GM23338 (cell line): ENCODE data around the gene ZNF621. TPM values are rescaled to one million over a fixed set of nuclear protein-coding genes. Genes with fewer than 3 reads are reported as not detected.

Experiments used
- ATAC-seq: fragments of 200-7000 bp; cut with Tn5 transposase; 3 replicates; pipeline ENCODE4 v1.9.1; 2020
- DNase-seq: peaks from one replicate; pipeline ENCODE4 v3.0.0-alpha.2; 2015; ENCODE audit warnings: low spot score
- H2AFZ ChIP-seq: fragments of 200-600 bp; sonication (generic); 2 replicates; pipeline ENCODE4 v1.8.0; 2016; ENCODE audit warnings: antibody characterized with exemption, mild to moderate bottlenecking, moderate library complexity
- H3F3A ChIP-seq: fragments of 200-600 bp; sonication (generic); replicated peaks from 2 replicates; pipeline ENCODE4 v1.8.0; 2017; ENCODE audit warnings: antibody characterized with exemption, mixed run types, low read depth
- H3K27ac ChIP-seq: fragments of 200-600 bp; sonication (generic); 2 replicates; pipeline ENCODE4 v1.6.1; 2016; ENCODE audit warnings: low read depth
- H3K27me3 ChIP-seq: fragments of 200-600 bp; sonication (generic); 2 replicates; pipeline ENCODE4 v1.8.0; 2016; ENCODE audit warnings: mild to moderate bottlenecking, mixed run types, moderate library complexity; ENCODE audit not compliant: insufficient read depth
- H3K36me3 ChIP-seq: fragments of 200-600 bp; sonication (generic); 2 replicates; pipeline ENCODE4 v1.8.0; 2016; ENCODE audit warnings: mild to moderate bottlenecking; ENCODE audit not compliant: insufficient read depth
- H3K4me1 ChIP-seq: fragments of 200-600 bp; sonication (generic); 2 replicates; pipeline ENCODE4 v1.8.0; 2016; ENCODE audit warnings: mild to moderate bottlenecking, moderate library complexity; ENCODE audit not compliant: insufficient read depth
- H3K4me2 ChIP-seq: fragments of 200-600 bp; sonication (generic); 2 replicates; pipeline ENCODE4 v1.7.1; 2017; ENCODE audit warnings: mixed run types
- H3K4me3 ChIP-seq: fragments of 200-600 bp; sonication (generic); 2 replicates; pipeline ENCODE4 v1.6.1; 2016; ENCODE audit warnings: mixed run types
- H3K79me2 ChIP-seq: fragments of 200-600 bp; sonication (generic); replicated peaks from 2 replicates; pipeline ENCODE4 v1.8.0; 2017; ENCODE audit warnings: mild to moderate bottlenecking; ENCODE audit not compliant: insufficient read depth
- H3K9me2 ChIP-seq: fragments of 200-600 bp; sonication (generic); 2 replicates; pipeline ENCODE4 v1.8.0; 2017; ENCODE audit not compliant: insufficient read depth
- H4K20me1 ChIP-seq: fragments of 200-600 bp; sonication (generic); replicated peaks from 2 replicates; pipeline ENCODE4 v1.8.0; 2017; ENCODE audit warnings: mild to moderate bottlenecking; ENCODE audit not compliant: insufficient read depth
- H3K27ac Mint-ChIP-seq: 2 replicates; pipeline ENCODE4 v1.8.0; 2020; ENCODE audit warnings: inconsistent platforms, mild to moderate bottlenecking, moderate library complexity, mixed read lengths
- H3K27me3 Mint-ChIP-seq: 3 replicates; pipeline ENCODE4 v1.8.0; 2022; ENCODE audit warnings: low read depth, mild to moderate bottlenecking, moderate library complexity, mixed read lengths, inconsistent platforms; ENCODE audit not compliant: insufficient read depth, poor library complexity
- H3K36me3 Mint-ChIP-seq: 3 replicates; pipeline ENCODE4 v1.8.0; 2021; ENCODE audit warnings: low read depth, mild to moderate bottlenecking, inconsistent platforms, moderate library complexity, mixed read lengths
- H3K4me1 Mint-ChIP-seq: 3 replicates; pipeline ENCODE4 v1.8.0; 2020; ENCODE audit warnings: mild to moderate bottlenecking, inconsistent platforms, mixed read lengths
- H3K4me3 Mint-ChIP-seq: 3 replicates; pipeline ENCODE4 v1.8.0; 2021; ENCODE audit warnings: moderate library complexity, mild to moderate bottlenecking, inconsistent platforms, mixed read lengths
- H3K9me3 Mint-ChIP-seq: 3 replicates; pipeline ENCODE4 v1.8.0; 2020; ENCODE audit warnings: moderate library complexity, mild to moderate bottlenecking, inconsistent platforms, mixed read lengths
- ETS1 ChIP-seq: IDR thresholded peaks from 2 replicates; pipeline ENCODE4 v1.6.1; 2016; ENCODE audit warnings: antibody characterized with exemption
- EZH2 ChIP-seq: fragments of 200-600 bp; sonication (generic); IDR thresholded peaks from one replicate; pipeline ENCODE4 v1.8.0; 2017; ENCODE audit warnings: antibody characterized with exemption, mild to moderate bottlenecking, low read depth; ENCODE audit not compliant: unreplicated experiment
- EZH2phosphoT487 ChIP-seq: fragments of 200-600 bp; sonication (generic); IDR thresholded peaks from one replicate; pipeline ENCODE4 v1.8.1; 2018; ENCODE audit warnings: antibody characterized with exemption; ENCODE audit not compliant: unreplicated experiment
- NANOG ChIP-seq: IDR thresholded peaks from 2 replicates; pipeline ENCODE4 v1.6.1; 2016; ENCODE audit warnings: antibody characterized with exemption, borderline replicate concordance
- POLR2AphosphoS5 ChIP-seq: IDR thresholded peaks from 2 replicates; pipeline ENCODE4 v1.6.1; 2016; ENCODE audit warnings: antibody characterized with exemption, low read depth
- ZNF114 ChIP-seq: fragments of 250-450 bp; sonication (Bioruptor Pico); IDR thresholded peaks from 2 replicates; pipeline ENCODE4 v1.5.0; 2020; ENCODE audit warnings: mild to moderate bottlenecking, moderate library complexity
- ZNF331 ChIP-seq: fragments of 250-450 bp; sonication (Bioruptor Pico); IDR thresholded peaks from 2 replicates; pipeline ENCODE4 v1.5.0; 2020; ENCODE audit warnings: low read depth, mild to moderate bottlenecking, moderate library complexity
- ZNF462 ChIP-seq: fragments of 250-450 bp; sonication (Bioruptor Pico); IDR thresholded peaks from 2 replicates; pipeline ENCODE4 v1.5.0; 2020; ENCODE audit warnings: mild to moderate bottlenecking, moderate library complexity
- polyA plus RNA-seq: library from polyadenylated mRNA; unstranded; fragments of >200 nt; fragmentation: Nextera tagmentation; extraction: Ambion mirVana; gene quantifications from 2 replicates; pipeline ENCODE4 v1.2.1, GENCODE V29; 2016
- total RNA-seq: library from RNA; depleted of rRNA; stranded (reverse); fragments of >200 nt; shearing (Covaris generic); gene quantifications from 2 replicates; pipeline ENCODE4 v1.2.3, GENCODE V29; 2014
- TF ChIP-seq, protein P1 (sequence below), 2 experiments: fragments of 200-600 bp in 1 of 2; sonication (generic) in 1 of 2; conservative IDR thresholded peaks; 2 replicates each; pipeline versions ENCODE4 v1.5.1 to v1.6.1; 2016 to 2017; ENCODE audit warnings: antibody characterized with exemption in 2 of 2, low read depth in 2 of 2, mild to moderate bottlenecking in 2 of 2, moderate library complexity in 1 of 2

The ZNF621 gene
- total and polyA plus RNA-seq, 2 experiments from 2014 or later = 6.3 to 12.1 TPM

DNA sequence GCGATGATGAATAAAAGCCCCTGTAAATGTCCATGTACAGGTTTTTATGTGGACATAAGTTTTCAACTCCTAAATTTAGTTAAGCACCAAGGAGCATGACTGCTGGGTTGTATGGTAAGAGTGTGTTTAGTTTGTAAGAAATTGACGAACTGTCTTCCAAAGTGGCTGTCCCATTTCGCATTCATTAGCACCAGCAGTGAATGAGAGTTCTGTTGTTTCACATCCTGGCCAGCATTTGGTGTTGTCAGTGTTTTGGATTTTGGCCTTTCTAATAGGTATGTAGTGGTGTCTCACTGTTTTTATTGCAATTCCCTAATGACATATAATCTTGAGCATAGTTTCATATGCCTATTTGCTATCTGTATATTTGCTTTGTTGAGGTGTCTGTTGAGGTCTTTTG lies 3.7 kb downstream of the ZNF621 start:
- Histone ChIP-seq H3K4me2 (no peak overlapping the region), H2AFZ (no peak overlapping the region), H4K20me1 (no peaks in the 10 kb centered on the region), H3K27ac (no peak overlapping the region), H3K79me2 (peaks cover 19% of the 10 kb centered on the region), H3K27me3 (no peaks in the 10 kb centered on the region), H3K36me3 (peaks cover 30% of the 10 kb centered on the region), H3K4me1 (peaks cover 3% of the 10 kb centered on the region), H3F3A (0 out of 2 replicates have a peak, but pooled peaks cover 3% of the 10 kb centered on the region), H3K9me2 (no peaks in the 10 kb centered on the region), H3K4me3 (no peak overlapping the region)
- Mint-ChIP-seq H3K27ac (no peak overlapping the region), H3K36me3 (peaks cover 63% of the 10 kb centered on the region), H3K4me3 (no peak overlapping the region), H3K9me3 (peaks cover 3% of the 10 kb centered on the region; the same call in 2 of the 3 replicates), H3K4me1 (peaks cover 12% of the 10 kb centered on the region; the same call in 2 of the 3 replicates), H3K27me3 (peaks cover 10% of the 10 kb centered on the region)
- ATAC-seq = no peak
- TF ChIP-seq NANOG (no peak), EZH2 (no peak), EZH2phosphoT487 (no peak), ETS1 (no peak), POLR2AphosphoS5 (no peak), ZNF331 (CRISPR knock-in tag) (no peak)
- TF ChIP-seq, protein P1, sequence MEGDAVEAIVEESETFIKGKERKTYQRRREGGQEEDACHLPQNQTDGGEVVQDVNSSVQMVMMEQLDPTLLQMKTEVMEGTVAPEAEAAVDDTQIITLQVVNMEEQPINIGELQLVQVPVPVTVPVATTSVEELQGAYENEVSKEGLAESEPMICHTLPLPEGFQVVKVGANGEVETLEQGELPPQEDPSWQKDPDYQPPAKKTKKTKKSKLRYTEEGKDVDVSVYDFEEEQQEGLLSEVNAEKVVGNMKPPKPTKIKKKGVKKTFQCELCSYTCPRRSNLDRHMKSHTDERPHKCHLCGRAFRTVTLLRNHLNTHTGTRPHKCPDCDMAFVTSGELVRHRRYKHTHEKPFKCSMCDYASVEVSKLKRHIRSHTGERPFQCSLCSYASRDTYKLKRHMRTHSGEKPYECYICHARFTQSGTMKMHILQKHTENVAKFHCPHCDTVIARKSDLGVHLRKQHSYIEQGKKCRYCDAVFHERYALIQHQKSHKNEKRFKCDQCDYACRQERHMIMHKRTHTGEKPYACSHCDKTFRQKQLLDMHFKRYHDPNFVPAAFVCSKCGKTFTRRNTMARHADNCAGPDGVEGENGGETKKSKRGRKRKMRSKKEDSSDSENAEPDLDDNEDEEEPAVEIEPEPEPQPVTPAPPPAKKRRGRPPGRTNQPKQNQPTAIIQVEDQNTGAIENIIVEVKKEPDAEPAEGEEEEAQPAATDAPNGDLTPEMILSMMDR (conservative IDR thresholded peaks at IDR 0.05; ENCODE audit: low read depth in 2 of 2) = no peak
- DNase-seq = no peak

DNA sequence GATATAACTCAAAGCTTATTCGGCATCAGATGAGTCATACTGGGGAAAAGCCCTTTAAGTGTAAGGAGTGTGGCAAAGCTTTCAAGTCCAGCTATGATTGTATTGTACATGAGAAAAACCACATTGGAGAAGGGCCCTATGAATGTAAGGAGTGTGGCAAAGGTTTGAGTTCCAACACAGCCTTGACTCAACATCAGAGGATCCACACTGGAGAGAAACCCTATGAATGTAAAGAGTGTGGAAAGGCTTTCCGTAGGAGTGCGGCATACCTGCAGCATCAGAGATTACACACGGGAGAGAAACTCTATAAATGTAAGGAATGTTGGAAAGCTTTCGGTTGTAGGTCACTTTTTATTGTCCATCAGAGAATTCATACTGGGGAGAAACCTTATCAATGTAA lies 7.5 kb downstream of the ZNF621 start:
- no peaks in the 10 kb centered on the region for H3F3A ChIP-seq
- peaks cover 30% of the 10 kb centered on the region for H3K36me3 ChIP-seq
- H3K4me3 ChIP-seq = no peak overlapping the region
- no peak overlapping the region for H2AFZ ChIP-seq
- no peaks in the 10 kb centered on the region for H3K79me2 ChIP-seq
- H3K4me1 ChIP-seq = no peaks in the 10 kb centered on the region
- no peaks in the 10 kb centered on the region for H3K27me3 ChIP-seq
- DNase-seq (no peak), ATAC-seq (no peak)
- Mint-ChIP-seq H3K27ac (no peak overlapping the region), H3K4me1 (no peaks in the 10 kb centered on the region), H3K27me3 (peaks cover 3% of the 10 kb centered on the region), H3K36me3 (peaks cover 91% of the 10 kb centered on the region), H3K9me3 (peaks cover 8% of the 10 kb centered on the region), H3K4me3 (no peak overlapping the region)
- no peak overlapping the region for H3K27ac ChIP-seq
- no peak overlapping the region for H3K4me2 ChIP-seq
- no peaks in the 10 kb centered on the region for H4K20me1 ChIP-seq
- no peaks in the 10 kb centered on the region for H3K9me2 ChIP-seq
- TF ChIP-seq ZNF462 = no peak
- TF ChIP-seq ZNF331 (CRISPR knock-in tag) = no peak
- no peak for TF ChIP-seq ZNF114 (CRISPR knock-in tag)
- TF ChIP-seq, protein P1 (conservative IDR thresholded peaks at IDR 0.05; ENCODE audit: low read depth in 2 of 2) = no peak
- no peak for TF ChIP-seq ETS1
- no peak for TF ChIP-seq POLR2AphosphoS5
